HT-29 (cell line): ENCODE data around the gene VGLL2. TPM values are rescaled to one million over a fixed set of nuclear protein-coding genes. Genes with fewer than 3 reads are reported as not detected.
"Not testable (repeated sequence)": the region's sequence is repeated elsewhere in the genome, so short reads cannot be mapped to it uniquely, and the experiment has no call there.

Source experiments
- DNase-seq: peaks from one replicate; pipeline ENCODE4 v3.0.0-alpha.2; 2015; ENCODE audit warnings: low spot score
- total RNA-seq: library from RNA; depleted of rRNA; stranded (reverse); fragments of >200 nt; shearing (Covaris generic); gene quantifications from 2 replicates; pipeline ENCODE4 v1.2.3, GENCODE V29; 2014; rRNA removed

Gene VGLL2, protein sequence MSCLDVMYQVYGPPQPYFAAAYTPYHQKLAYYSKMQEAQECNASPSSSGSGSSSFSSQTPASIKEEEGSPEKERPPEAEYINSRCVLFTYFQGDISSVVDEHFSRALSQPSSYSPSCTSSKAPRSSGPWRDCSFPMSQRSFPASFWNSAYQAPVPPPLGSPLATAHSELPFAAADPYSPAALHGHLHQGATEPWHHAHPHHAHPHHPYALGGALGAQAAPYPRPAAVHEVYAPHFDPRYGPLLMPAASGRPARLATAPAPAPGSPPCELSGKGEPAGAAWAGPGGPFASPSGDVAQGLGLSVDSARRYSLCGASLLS
- total RNA-seq: not detected in 2 replicates

DNA sequence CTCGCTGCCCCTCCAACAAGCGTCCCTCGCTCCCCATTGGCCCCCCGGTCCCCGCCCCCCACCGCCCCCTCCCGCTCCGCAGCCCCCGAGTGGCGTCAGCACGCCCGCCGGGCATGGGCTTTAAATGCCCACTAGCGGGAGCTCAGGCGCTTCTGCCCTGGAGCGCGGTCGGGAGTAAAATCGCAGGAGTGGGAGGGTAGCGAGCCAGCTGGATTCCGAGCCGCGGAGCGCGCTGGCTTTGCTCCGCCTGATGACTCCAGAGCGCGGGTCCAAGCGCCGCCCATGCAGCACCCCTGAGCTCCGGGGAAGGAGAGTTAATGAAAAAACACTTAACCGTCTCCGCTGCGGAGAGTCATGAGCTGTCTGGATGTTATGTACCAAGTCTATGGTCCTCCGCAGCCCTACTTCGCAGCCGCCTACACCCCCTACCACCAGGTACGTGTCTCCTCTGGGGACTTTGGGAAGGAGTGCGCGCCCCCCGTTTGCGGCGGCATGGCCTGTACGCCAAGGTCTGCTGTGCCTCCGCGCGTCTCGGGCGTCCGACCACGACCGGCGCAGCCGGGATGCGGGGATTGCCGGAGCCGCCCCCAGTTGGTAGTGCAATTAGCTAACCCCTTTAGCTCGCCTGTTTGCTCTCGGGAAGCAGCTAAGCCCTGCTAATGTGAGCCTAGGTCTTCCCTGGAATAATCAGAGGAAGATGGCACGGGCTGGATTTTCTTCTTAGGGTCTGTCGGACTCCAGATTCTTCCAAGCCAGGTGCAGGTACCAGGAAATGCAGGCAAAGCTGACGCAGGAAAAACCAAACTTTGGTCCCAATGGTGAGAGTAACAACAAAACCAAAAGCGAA is at the start of gene VGLL2:
VGLL2 (plus strand) TSS at position 149 of the 847 bp plus-strand sequence; CDS start at position 355, 206 bp downstream.
- no peak for DNase-seq

DNA sequence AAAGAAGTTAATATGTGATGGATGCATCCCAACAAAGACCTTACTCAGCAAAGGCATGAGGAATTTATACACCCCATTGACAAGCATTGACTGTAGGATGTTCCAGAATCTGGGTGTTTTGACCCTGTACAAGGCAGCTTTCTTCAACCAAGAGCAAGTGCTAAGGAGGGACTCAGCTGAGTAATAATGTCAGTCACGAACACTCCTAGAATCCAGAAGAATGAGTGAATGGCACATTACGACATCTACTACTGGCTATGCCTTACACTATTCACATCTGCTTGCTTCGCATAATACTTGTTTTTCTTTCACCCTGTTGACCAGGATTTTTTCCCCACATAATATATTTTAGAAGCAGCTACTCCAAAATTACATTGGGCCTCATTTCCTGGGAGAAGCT is 42.5 kb upstream of the VGLL2 start:
- no peak for DNase-seq

DNA sequence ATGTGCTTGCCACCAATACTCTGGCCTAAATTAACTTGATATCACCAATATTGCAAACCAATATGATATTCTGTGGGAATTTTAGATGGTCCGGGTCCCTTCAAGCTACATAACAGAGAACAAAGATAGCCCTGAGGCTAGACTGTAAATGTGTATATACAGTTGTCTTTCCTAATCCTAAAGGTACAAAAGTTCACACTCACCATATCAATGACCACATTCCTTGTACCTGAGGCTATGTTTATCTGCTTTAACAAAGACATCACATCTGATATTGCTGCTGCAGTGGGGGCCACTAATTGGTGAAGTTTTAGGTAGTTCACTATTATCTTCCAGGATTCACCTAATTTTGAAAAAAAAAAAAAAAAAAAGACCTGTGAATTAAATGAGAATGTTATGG is 38.6 kb upstream of the VGLL2 start:
- DNase-seq: no peak

DNA sequence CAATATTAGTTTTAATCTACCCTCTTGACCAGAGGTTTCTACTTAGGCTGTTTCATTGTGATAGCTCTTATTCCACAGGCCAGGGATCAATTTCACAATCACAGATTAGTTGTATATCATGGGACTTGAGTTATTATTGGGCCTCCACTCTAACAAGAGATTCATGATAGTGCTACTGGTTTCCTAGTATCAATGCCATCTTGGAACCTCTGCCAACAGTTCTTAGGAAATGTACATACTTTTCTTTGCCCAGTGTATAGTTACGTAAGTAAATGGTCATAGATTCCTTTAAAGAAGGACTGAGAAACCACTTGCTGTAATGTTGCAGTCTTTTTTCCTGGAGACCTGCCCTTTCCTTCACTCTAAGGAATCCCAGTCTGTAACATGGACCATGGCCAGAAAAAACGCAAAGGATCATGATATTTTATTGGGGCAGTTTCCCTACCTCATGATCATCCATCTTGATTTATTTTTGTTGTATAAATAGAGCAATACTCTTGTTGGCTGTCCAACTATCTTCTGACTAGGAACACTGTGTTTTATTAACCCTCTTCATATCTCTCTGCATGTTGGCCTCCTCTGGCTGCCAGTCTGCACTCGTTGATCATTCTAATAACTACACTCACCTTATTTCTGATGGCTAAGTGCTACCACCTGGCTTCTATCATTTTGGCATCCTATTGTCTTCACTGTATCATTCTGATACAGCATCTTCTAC is 38.0 kb upstream of the VGLL2 start:
- DNase-seq: no peak

DNA sequence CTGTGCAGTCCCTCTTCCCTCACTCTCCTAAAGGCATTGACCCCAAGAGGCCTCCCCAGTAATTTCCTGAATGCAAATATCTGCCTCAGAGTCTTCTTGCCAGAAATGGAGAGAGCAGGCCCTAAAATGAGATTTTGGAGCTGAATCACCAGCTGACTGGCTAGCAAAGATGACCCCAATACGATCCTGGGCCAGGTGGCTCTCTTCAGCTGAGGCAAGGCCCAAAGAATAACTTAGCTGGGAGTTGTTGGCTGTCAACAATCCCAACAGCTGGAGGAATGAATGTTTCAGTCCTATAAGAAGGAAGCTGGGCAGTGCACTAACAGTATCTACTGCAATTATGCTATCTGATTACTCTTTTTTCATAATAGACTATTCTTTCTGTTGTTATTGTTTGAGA is 37.2 kb upstream of the VGLL2 start:
- no peak for DNase-seq

DNA sequence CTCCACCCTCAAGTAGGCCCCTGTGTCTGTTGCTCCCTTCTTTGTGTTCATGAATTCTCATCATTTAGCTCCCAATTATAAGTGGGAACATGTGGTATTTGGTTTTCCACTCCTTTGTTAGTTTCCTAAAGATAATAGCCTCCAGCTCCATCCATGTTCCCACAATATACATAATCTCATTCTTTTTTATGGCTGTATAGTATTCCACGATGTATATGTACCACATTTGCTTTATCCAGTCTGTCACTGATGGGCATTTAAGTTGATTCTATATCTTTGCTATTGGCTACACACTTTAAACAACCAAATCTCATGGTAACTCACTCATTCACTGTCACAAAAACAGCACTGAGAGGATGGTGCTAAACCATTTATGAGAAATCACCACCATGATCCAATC is 35.5 kb upstream of the VGLL2 start:
- no peak for DNase-seq

DNA sequence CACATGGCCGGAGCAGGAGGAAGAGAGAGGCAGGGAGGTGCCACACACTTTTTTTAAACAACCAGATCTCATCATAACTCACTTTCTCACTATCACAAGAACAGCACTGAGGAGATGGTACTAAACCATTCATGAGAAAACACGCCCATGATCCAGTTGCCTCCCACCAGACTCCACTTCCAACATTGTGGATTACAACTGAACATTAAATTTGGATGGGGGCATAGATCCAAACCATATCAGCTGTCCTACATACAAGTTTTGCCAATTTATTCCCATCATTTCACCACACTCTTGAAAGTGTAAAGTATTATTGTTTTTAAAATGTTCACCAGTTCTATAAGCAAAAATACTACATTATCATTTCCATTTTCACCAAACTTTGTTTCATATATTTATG is 33.9 kb upstream of the VGLL2 start:
- no peak for DNase-seq

DNA sequence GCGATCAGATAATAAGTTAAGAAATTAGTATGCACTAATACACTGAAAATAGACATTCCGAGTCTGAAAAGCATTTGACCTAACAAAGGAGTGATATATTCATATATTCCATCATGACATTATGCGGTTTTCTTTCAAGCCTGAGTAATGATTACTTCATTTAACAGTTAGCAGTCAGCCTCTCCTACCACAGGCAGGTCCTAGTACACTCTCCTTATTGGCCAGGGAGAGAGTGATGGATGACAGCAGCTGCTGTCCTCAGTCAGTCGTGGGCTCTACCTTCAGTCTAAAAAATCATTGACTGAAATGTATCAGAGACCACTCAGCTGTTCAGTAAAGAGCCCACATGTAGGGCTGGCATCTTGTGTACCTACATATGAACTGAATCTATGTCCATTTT is 33.2 kb upstream of the VGLL2 start:
- DNase-seq: no peak

DNA sequence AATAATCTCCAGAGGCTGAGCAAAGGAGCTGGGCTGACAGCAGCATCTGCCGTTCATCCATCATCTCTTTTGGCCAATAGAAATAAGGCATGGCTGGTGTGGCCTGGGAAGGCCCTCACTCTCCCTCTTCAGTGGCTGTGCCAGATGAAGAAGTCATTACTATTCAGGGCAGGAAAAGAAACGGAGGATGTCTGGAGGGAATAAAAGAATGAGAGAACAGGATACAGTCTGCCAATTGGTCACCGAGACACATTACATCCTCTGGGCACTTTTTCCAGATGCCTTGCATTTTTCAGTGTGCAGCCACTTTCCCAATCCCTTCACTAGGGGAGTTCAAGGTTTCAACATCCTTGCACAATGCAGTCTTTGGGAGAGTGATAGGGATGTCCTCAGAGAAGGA is 32.2 kb upstream of the VGLL2 start:
- no peak for DNase-seq

DNA sequence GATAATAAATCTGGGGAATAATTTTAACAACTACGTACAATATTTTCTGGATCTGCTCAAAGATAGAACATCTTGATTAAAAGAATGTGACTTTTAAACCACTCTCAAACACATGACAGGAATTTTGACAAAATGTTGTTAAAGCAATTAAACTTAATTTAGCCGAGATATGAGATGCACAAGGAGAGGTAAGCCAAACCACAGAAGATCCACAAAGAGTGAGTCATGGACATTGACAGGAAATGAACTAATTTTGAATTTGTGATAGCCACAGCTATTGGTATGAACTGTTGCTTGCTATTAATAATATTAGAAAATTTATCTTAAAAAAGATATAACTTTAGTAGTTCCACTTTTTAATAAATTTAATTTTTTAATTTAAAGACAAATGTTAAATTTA is 27.8 kb upstream of the VGLL2 start:
- DNase-seq: no peak

DNA sequence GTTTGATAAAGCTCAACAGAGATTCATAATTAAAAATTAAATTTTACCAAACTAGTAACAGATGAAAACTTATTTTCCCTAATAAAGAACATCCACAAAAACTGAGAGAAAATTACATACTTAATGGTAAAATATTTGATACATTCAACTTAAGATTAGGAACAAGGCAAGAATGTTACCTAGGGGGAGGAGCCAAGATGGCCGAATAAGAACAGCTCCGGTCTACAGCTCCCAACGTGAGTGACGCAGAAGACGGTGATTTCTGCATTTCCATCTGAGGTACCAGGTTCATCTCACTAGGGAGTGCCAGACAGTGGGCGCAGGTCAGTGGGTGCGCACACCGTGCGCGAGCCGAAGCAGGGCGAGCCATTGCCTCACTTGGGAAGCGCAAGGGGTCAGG is 20.8 kb upstream of the VGLL2 start:
- not testable (repeated sequence) for DNase-seq

DNA sequence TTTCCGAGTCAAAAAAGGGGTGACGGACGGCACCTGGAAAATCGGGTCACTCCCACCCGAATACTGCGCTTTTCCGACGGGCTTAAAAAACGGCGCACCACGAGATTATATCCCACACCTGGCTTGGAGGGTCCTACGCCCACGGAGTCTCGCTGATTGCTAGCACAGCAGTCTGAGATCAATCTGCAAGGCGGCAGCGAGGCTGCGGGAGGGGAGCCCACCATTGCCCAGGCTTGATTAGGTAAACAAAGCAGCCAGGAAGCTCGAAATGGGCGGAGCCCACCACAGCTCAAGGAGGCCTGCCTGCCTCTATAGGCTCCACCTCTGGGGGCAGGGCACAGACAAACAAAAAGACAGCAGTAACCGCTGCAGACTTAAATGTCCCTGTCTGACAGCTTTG is 20.4 kb upstream of the VGLL2 start:
- not testable (repeated sequence) for DNase-seq

DNA sequence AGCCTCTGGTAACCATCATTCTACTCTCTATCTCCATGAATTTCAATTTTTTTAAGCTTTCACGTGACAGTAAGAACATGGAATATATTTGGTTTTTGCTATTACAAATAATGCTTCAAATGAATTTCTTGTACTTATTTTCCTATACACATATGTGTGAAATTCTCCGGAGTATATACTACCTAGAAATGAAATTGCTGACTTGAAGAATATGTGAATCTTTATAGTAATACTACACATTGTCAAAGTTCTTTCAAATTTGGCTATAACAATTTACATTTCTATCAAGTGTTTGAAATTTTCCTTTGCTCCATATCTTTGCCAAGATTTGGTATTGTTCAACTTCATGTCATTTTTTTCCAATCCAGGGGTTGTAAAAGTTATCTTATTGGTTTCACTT is 11.6 kb upstream of the VGLL2 start:
- no peak for DNase-seq

DNA sequence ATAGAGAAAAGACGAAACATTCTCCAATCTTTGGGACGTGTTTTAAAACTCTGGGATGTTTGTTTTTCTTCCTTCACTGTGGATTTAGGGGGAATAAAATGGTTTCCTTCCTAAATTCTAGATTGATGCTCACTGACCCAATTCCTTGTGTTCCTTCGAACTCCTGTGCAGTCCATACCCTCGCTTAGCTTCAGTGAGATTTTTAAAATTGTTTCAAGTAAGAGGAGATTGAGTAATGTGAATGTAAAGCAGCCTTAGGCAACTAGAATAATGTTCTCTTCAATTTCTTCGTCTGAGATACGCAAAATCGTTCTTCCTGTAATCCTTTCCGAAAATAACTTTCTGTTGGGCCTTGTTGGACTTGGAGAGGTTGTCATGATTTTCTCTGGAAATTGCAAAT is 2.6 kb upstream of the VGLL2 start:
- DNase-seq: no peak

DNA sequence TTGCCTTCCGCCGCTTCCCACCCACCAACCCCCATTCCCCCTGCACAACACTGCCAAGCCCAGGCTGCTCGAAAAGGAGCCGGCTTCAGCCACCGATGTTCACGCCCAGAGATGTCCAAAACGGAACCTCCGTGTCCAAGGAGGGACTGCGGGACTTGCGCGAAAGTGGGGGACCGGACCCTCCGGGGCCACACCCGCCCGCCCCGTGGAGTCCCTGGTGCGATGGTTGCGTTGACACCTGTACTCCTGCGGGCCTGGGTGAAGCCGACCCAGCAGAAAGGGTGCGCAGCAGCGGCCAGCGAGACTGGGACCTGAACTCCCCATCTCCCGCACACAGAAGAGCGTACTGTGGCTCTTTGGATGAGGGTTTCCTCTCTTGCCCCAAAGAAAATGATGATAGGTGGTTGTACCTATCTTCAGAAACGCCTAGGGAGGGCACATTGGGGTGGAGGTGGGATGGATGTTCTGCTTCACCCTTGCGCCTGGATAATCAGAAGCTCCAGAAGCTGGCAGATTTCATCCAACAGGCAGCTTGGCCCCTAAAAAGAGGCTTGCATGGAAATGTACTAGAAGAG is 1.9 kb upstream of the VGLL2 start:
- no peak for DNase-seq

DNA sequence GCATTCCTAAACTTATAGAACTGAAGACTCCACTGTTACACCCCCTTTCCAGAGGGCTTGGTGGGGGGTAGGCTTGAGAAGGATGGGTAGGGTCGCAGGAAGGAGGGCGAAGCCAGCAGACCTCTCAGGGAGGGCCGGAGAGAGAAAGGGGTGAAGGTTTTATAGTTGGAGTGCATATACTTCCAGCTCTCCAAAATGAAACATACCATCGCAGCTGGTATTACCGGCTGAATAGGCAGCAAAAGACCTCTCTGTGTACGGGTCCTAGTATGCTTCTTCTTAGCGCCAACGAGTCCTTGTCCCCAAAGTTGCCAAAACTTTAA is 1.0 kb upstream of the VGLL2 start:
- no peak for DNase-seq

DNA sequence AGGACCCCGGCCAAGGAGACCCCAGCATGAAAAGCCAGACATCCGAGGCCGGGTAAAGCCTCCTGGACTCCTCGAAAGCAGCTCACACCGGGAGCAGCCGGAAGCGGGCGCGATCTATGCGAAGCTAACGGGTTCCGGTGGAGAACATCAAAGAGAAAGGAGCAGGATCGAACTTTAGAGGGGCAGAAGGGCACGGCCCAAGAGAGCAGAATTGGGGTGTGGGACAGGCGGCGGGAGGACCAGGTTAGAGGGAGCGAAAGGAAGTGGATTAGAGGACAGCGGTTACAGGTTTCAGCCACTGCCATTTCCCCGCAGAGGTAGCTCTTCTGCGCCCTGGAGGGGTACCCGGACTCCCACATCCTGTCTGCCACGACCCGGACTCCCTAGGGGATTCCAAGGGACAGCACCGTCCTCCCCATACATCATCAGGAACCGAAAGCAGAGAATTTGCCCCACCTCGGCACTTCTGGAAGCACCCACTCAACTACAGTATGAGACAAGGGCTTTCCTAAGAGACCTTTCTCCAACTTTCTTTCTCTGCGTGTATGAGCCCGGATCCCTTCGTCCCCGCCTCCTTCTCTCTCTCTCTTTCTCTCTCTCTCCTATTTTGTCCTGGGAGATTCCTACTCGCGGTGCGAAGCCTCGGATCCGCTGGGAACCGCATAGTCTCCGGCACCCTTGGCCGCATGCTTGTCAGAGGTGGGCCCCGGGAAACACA is 507 bp upstream of the VGLL2 start:
- DNase-seq: no peak

DNA sequence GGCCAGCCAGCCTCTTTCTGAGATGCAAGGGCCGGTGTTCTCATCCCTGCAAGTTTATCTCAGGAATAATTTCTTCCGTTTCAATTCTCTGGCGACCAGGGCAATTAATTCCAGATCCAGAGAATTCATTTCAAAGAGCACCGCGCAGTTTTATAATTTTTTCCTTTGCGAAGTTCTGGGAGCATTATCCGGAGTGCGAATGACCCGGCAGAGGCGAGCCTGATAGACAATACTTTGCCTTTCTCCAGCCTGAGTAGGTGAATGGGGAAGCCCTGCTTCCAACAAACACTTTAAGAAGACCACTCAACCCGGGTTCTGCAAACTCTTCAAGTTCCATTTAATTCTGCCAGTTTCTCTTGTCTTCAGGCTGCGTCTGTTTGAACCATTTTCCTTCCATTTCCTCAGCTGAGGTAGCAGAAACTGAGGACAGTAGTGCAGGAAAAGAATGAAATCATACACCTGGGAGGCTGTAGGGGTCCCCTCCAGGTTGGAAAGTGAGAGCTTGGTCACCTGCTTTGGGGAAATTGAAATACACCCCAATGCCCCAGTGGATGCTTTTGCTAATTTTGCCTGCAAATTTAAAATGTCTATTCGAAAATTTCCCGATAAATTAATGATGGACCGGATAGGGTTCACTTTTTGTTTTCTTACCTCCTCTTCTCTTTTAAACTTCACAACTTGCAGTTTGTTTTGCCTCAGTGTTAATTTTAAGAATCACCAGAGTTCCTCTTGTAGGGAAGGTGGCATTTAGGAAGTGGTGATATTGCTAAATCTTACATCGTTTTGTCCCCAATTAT is 1.1 kb downstream of the VGLL2 start:
- no peak for DNase-seq

DNA sequence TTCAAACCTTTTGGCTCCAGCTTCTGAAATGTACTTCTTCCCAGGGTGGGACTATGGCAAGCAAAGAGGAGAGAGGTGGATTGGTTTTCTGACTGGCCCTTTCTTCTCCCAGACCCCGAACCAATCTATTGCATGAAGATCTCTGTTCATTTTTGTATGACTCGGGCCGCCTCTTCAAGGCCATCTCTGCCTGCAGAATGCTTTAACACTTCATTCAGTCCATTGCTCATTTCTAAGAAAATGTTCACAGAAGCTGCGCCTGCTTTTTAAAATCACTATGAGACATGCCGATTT is 1.6 kb downstream of the VGLL2 start:
- no peak for DNase-seq

DNA sequence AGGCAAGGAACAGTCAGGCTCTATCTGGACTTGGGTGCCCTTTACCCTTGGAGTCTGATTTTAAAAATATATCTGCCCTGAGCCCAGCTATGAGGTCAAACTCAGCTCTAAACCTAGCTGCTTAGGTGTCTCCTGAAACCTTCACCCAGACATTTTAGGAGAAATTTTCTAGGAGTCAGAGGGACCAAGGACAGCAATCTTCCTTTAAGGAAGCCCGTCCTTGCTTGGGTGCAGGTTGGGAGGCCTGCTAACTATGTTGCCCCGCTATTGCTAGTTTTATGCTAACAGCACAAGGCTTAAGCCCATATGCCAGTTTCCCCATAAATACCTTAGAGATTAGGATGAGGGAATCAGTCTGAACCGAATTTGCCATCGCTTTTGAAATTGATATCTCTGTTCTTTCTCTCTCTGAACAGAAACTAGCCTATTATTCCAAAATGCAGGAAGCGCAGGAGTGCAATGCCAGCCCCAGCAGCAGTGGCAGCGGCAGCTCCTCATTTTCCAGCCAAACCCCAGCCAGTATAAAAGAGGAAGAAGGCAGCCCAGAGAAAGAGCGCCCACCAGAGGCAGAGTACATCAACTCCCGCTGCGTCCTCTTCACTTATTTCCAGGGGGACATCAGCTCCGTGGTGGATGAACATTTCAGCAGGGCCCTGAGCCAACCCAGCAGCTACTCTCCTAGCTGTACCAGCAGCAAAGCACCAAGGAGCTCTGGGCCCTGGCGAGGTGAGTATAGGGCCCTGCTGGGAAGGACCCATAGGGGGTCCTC is 2.6 kb downstream of the VGLL2 start:
- DNase-seq: no peak
